Activated T-helper 17 cell treated with anti-CD3 and anti-CD28 coated beads, Interleukin-2, amount 50 U/mL, for 72 hours (primary cell): ENCODE measurements around the gene CREM. TPM values are rescaled to one million over a fixed set of nuclear protein-coding genes. Genes with fewer than 3 reads are reported as not detected.

Experiments used
- total RNA-seq, 2 donors: library from RNA; stranded (reverse); gene quantifications; one replicate each; pipeline ENCODE4 v1.2.3, GENCODE V29; 2022

CREM gene
- total RNA-seq, 2 donors from 2014 or later, result 126 to 150 TPM

Other genes starting within 250 kb of the CREM start
- 10 to 100 TPM; 27.3 to 49.7 TPM for gene CUL2, start 36.5 kb upstream of the CREM start, total RNA-seq
- gene CCNY, start 209.7 kb downstream of the CREM start, total RNA-seq, result 10 to 100 TPM; 29.4 to 42.3 TPM